ENCODE results near the gene KATNB1.

DNA sequence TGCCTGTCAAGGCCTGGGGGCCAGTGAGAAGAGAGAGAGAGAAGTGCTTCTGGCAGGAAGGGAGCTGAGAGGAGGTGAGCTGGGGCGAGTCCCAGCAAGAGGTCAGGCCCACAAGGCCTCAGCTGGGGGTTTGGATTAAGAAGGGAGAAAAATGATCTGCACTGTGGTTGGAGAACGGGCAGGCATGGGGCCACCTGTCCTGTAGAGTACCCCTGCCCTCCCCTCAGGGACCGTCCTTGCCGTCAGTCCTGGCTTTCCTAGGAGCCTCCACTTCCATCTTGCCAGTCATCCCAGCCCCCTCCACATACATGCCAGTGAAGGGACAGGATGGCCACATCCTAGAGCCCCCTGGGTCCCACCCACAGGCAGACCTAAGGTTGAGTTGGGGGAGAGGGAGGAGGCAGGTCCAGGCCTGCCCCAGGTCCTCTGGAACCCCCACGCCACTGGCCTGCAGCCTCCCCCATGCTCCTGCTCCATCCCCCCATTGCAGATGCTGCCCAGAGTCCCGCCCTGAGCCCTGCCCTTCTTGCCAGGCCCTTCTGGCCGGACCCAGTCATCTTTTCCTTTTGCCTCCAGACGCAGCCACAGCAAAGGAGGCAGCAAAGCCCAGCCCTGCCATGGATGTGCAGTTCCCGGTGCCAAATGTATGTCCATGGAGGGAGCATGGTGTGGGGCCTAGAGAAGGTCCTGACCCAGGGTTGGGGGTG is 18.9 kb downstream of the KATNB1 start:
- TF ChIP-seq, protein P1, sequence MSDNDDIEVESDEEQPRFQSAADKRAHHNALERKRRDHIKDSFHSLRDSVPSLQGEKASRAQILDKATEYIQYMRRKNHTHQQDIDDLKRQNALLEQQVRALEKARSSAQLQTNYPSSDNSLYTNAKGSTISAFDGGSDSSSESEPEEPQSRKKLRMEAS (IDR thresholded peaks at IDR 0.05) = no peak
- TF ChIP-seq POLR2AphosphoS5 (IDR thresholded peaks at IDR 0.05; ENCODE audit: low read depth, low read length) (no peak), POLR2A (IDR thresholded peaks at IDR 0.05; ENCODE audit: borderline replicate concordance, extremely low read depth, insufficient read depth, insufficient read length) (no peak), CEBPB (IDR thresholded peaks at IDR 0.05; ENCODE audit: low read depth) (no peak), FOSL1 (IDR thresholded peaks at IDR 0.05; ENCODE audit: low read depth) (no peak), RAD21 (IDR thresholded peaks at IDR 0.05; ENCODE audit: low read depth) (no peak), CBX3 (IDR thresholded peaks at IDR 0.05; ENCODE audit: low read depth) (no peak)
- TF ChIP-seq, protein P2, sequence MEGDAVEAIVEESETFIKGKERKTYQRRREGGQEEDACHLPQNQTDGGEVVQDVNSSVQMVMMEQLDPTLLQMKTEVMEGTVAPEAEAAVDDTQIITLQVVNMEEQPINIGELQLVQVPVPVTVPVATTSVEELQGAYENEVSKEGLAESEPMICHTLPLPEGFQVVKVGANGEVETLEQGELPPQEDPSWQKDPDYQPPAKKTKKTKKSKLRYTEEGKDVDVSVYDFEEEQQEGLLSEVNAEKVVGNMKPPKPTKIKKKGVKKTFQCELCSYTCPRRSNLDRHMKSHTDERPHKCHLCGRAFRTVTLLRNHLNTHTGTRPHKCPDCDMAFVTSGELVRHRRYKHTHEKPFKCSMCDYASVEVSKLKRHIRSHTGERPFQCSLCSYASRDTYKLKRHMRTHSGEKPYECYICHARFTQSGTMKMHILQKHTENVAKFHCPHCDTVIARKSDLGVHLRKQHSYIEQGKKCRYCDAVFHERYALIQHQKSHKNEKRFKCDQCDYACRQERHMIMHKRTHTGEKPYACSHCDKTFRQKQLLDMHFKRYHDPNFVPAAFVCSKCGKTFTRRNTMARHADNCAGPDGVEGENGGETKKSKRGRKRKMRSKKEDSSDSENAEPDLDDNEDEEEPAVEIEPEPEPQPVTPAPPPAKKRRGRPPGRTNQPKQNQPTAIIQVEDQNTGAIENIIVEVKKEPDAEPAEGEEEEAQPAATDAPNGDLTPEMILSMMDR (IDR thresholded peaks at IDR 0.05 in 2 of 3, conservative IDR thresholded peaks at IDR 0.05 in 1 of 3; ENCODE audit: borderline replicate concordance in 1 of 3, insufficient read depth in 1 of 3, low read depth in 2 of 3, low read length in 2 of 3) = no peak
